DMS114 treated with DMSO at 0.1 percent for 48 hours (cell line): Measurements from ENCODE around the gene USP4.

Source experiments
- DNase-seq: peaks from one replicate; lab custom pipeline; 2025; ENCODE audit not compliant: unreplicated experiment; lab: John Stamatoyannopoulos, UW

The USP4 gene

GRCh38 chr3:49296781-49297411 is 43.0 kb downstream of the USP4 start:
- no peak for DNase-seq

- peak; percentile 7 for DNase-seq
These were observed 44.3 kb downstream of the USP4 start for GRCh38 chr3:49295489-49296058.

GRCh38 chr3:49294343-49294742 is 45.5 kb downstream of the USP4 start:
- DNase-seq, result no peak

GRCh38 chr3:49283997-49284396 is 55.9 kb downstream of the USP4 start:
- DNase-seq, result no peak

- DNase-seq, result no peak
These were observed 60.5 kb downstream of the USP4 start for GRCh38 chr3:49279376-49279775.

GRCh38 chr3:49278548-49278947 is 61.3 kb downstream of the USP4 start:
- no peak for DNase-seq

- peak; percentile 53 for DNase-seq
These were observed 62.5 kb downstream of the USP4 start for GRCh38 chr3:49277383-49277775.

- DNase-seq, result peak; percentile 71
These were observed 63.1 kb downstream of the USP4 start, which contains the start of gene C3orf62 for GRCh38 chr3:49276475-49277382. Gene C3orf62, minus strand, starts transcription at chr3:49277232. Its CDS starts 360 bp downstream, at chr3:49276872.

- no peak for DNase-seq
These were observed 65.9 kb downstream of the USP4 start for GRCh38 chr3:49273825-49274532.

- DNase-seq, result no peak
These were observed 68.8 kb downstream of the USP4 start for GRCh38 chr3:49271047-49271446.

- DNase-seq, result no peak
These were observed 69.7 kb downstream of the USP4 start for GRCh38 chr3:49270156-49270500.

GRCh38 chr3:49269443-49270155 is 70.3 kb downstream of the USP4 start:
- no peak for DNase-seq

- DNase-seq, result no peak
These were observed 73.3 kb downstream of the USP4 start for GRCh38 chr3:49266410-49267095.

GRCh38 chr3:49265661-49266386 is 74.0 kb downstream of the USP4 start:
- DNase-seq, result no peak

- no peak for DNase-seq
These were observed 76.5 kb downstream of the USP4 start for GRCh38 chr3:49263159-49263889.

- no peak for DNase-seq
These were observed 79.0 kb downstream of the USP4 start for GRCh38 chr3:49260806-49261324.

GRCh38 chr3:49257187-49257586 is 82.7 kb downstream of the USP4 start:
- DNase-seq, result no peak

- no peak for DNase-seq
These were observed 83.9 kb downstream of the USP4 start for GRCh38 chr3:49255718-49256511.
